ENCODE results near the gene MSI2.

Gene MSI2

DNA sequence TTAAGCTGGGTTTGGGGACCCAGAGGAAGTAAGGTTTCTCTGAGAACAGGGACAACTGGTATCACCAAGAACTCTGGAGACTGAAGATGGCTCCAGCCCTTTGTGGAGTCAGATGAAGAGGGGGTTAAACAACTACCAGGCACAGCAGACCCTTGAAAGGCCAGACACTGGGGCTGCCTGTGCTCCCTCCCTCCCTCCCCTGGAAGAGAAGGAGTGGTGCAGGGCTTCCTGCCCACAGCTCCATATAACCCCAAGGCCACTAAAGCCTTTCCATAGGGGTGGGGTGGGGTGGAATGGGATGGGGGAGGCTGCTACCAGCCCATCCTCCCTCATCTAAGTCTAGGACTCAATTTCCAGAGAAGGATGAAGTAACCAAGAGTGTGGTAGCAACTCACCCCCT lies 422.1 kb downstream of the MSI2 start:
- no peak for DNase-seq

DNA sequence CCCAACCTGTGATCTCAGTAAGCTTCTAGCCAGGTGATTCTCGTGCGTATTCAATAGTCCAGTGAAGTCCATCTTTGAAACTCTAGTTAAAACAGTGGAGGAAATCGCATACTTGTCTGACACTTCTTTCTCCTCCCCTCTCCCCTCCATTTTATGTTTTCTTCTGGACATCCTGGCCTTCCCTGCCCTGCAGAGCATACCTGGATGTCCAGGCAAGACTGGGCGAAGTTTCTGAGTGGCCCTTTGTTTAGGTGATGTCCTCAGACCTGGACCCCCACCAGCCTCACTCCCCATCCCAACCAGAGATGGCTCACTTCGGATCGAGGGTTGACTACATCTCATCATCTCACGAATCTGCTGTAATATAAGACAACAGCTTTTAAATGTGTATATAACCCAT lies 423.0 kb downstream of the MSI2 start:
- DNase-seq: no peak

DNA sequence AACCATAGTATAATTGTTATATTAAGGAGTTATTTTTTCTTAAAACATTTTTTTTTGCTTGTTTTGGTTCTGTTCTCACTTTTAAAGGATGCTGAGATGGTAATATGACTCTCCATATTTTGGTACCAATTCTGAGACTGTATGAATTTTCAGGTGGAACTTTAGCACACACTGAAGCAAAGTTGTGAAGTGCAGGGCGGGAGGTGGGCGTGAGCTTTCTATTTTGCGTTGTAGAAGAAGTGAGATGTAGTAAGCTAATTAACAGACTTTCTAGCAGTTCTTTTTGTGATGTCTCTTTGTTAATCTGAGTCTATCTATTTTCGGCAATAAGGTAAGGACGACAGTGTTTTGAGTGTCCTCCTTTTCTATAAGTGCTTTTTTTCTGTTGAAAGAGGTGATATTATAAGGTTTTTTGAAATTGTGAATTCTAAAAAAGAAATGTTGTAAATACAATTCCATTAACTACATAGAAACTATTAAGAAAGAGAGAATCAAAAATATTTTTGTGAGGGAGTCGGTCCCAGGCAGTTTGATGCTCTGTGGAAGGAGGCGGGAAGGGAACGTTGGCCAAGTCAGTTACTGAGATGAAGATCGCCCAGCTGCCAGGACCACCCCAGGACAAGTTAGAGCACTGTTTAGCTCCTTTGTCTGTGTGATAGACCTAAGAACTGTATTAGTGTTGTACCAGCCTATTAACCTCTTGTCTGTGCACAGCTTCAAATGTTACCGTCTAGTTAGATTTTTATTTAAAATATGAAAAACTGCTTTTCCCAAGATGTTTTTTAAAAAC lies 423.8 kb downstream of the MSI2 start:
- no peak for DNase-seq

DNA sequence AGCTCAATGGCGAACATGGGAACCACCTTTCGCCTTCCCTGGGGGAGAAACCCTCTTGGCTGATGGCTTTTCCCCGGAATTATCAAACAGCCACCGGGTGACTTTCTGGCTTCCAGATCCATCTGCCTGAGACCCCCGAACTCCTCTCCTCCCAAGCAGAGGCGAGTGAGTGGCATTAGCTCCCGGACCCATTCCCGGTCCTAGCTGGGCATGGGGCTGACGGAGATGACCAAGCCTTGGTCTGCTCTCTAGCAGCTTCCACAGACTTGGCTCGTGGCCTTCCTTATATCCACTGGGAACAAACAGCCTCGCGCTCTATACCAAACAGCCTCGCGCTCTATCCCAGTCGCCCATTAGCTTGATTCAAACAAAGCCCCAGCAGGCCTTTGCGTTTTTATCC lies 426.4 kb downstream of the MSI2 start:
- no peak for DNase-seq

DNA sequence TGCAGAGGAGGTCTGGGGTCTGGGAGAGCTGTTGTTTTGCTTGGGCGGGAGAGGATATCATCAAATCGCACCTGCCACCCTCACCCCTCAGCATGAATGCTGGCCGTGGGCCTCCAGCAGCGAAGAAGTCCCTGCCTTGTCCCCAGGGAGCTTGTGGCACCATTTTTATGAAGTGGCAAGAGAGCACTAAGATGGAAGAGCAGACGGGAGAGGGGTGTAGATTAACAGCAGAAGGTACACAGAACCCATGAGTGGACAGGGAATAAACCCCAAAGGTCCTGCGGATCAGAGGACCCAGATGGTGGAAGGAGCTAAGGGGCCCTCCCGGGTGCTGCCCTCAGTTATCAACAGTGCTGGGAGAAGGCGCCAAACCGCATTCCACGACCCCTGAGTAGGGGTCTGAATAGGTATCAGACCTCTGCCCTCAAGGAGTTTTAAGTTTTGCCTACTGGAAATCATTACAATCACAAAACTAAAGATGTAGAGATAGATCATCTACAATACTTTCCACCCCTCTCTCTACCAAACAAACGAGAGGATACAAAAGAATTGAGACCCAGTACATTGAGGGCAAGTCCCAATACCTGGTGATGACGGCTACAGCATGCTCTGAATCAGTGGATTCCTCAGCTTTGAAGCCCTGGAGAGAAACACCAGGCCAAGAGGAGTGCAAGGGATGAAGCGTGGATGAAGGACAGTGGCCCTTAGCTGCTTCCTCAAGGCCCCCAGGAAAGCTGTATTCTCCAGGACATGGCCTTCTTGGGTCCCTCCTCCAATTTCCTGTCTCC lies 428.6 kb downstream of the MSI2 start:
- DNase-seq: no peak

DNA sequence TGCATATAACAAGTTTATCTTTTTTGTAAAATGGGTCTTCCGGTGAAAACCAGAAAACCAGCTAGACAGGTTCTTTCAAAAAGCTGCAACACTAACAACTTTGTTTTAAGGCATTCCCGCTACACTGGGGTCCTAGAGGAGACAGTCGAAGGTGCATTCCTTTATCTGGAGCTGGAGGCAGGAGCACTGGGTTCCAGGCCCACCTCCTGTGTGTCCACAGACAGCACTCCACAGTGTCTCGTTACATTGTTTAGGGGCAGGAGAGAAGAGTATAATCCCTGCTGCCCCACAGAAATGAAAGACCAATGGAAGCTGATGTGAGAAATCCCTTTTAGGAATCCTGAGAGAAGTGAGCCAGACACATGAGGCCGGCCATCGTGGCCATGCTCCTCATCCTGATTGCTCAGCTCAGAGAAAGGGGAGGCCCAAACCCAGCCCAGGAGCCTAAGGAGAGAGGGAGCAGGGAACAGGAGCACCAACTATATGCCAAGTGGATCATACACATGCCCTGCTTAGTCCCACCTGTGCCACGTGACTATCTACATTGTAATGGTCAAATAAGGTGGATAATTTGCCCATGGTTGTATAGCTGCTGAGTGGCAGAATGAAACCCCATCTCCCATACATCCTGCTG lies 429.3 kb downstream of the MSI2 start:
- no peak for DNase-seq

DNA sequence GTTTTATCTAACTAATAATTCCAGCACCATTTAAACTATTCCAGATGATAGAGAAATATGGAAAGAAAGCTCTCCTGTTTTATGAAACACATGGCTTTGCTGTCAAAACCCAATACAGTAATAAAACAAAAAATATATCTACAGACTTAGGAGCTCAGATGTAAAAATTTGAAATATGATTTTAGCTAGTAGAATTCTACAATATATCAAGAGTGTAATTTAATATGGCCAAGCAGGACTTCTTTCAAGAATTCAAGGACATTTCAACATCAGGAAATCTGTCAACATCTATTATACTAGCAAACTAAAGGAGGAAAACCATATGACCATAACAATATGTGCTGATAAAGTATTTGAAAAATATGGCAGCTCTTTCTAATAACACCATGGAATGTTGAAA lies 431.3 kb downstream of the MSI2 start:
- DNase-seq: no peak

DNA sequence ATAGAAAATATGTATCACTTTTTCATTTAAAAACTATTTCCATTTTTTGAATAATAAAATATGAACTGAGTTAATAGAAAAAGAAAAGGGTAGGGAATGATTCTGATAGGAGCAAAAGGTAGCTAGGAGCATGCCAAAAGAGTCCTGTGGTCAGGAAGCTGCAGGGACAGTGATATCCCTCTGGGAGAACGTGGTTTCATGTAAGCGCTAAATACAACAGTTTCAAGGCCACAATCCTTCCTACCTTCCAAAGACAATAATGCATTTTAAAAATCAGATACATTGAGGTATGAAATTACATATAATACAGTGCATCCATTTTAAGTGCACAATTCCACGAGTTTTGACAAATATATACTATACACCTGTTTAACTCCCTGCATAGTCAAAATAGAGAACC lies 432.9 kb downstream of the MSI2 start:
- DNase-seq: no peak

DNA sequence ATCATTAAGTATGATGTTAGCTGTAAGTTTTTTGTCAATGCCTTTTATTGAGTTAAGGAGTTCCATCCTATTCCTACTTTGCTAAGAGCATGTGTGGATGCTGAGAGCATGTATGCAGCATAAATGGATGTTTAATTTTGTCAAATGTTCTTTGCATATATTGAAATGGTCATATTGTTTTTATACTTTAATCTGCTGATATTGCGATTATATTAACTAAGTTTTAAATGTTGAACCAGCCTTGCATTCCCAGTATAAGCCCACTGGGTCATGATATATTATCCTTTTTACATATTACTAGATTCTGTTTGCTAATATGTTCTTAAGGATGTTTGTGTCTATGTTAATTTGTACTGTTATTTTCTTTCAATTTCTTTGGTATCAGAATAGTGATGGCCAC lies 435.6 kb downstream of the MSI2 start:
- DNase-seq: no peak

DNA sequence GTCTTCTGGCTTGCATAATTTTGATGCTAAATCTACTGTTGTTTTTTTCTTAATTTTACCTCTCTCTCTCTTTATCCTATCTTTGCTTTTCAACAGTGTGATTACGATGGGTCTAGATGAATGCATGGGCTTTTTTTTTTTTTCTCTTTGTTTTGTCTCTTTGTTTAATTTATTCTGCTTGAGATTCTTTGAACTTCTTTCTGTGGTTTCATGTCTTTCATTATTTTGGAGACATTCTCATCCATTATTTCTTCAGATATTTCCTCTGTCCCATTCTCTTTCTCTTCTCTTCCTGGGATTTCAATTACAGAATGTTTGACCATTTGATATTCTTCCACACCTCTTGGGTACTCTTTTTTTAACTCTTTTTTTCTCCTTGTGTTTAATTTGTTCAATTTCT lies 436.4 kb downstream of the MSI2 start:
- DNase-seq: no peak

DNA sequence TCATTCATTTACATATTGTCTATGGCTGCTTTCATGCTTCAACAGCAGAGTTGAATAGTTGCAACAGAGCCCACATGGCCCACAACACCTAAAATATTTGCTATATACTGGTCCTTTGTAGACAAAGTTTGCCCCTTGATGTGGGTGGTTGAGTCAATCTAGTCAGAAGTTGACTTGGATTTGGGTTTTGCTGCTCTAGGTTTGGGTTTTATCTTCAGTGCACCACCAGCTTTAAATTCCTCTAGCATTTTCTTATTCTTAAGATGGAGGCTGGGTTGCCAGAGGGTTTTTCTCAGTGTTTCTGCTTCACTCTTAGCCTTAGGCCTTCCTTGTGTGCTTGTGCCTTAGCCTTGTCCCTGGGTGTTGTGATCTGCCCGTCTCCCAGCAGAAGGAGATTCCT lies 437.7 kb downstream of the MSI2 start:
- no peak for DNase-seq

DNA sequence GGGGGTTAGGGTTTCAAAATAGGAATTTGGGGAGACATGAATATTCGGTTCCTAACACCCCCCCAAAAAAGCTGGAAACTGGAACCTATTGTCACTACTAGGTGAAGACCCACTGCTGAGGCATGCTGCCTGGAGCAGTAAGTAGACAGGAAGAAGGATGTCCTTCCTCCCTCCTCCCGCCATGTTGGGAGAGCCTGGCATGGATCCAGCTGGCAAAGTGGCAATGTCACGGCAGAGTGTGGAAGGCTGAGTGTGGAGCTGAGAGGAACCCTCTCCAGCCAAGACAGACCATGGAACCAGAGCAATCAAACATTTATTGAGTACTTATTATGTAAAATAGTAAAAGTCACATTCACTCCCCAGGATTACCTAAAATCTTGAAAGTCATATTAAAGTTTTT lies 439.7 kb downstream of the MSI2 start:
- DNase-seq: no peak

DNA sequence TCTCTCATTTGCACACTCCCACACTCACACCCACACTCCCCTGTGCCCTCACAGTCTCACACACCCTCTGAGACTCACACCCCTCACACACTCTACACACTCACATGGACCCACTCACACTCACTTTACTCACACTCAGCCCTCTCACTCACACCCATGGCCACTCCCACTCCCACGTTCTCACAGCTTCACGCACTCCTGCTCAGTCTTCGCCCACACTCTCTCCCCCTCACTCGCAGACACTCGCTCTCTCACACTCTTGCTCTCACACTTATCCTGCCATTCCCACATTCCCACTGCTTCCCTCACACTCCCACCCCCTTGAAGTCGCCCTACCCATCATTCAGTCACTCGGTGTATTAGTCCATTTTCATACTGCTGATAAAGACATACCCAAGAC lies 440.9 kb downstream of the MSI2 start:
- no peak for DNase-seq

DNA sequence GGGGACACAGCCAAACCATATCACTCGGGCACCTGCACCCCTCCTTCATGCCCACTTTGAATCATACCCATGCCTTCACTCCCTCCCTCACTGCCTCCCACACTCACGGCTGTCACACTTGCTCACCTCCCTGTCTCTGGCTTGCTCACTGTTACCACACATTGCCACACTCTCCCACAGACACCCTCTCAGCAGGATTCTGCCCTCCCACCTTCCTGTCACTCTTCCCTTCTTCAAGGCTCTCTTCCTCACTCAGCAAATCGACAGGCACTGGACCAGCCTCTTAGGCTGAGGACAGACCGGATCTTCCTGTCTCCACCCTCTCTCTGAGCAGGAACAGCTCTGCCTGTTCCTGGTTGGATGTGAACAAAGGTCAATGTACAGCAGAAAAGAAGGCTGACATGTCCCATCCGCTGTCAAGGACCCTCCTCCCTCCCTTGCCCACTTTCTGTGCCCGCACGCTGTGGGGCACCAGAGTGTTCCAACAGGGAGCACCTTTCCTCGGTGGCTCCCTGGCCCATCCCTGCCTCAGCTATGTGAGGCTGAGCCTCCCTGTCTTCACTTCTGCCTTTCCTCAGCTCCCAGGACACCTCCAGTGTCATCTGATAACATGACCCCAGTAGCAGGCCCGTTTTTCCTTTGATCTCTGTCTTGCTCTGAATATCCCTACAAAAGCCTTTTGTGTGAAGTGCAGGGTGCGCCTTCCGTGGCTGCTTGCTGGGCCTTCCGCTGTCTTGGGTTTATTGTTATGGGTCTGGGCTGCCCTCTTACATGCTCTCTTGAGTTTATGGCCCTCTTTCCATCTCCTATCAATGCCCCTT lies 441.8 kb downstream of the MSI2 start:
- DNase-seq: no peak

DNA sequence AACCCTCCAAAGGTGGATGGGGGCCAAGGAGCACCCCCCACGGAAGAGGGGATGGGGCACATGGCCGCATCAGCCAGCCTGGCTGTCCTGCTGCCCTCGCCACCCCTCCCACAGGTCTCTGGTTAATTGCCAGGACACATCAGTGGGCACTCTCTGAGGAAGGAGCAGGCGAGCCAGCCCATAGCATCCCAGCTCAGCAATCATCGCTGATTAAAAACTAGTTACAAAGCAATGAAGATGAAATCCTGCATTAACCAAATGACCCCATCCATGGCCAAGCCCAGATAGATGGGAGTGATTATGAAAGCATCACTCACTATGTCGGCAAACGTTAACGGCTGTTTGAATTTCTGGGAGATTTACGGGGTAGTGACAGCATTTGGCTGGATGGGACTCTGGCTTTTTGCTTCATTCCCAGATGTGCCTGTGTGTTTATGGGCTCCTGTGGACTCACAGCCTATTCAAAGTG lies 443.5 kb downstream of the MSI2 start:
- no peak for DNase-seq

DNA sequence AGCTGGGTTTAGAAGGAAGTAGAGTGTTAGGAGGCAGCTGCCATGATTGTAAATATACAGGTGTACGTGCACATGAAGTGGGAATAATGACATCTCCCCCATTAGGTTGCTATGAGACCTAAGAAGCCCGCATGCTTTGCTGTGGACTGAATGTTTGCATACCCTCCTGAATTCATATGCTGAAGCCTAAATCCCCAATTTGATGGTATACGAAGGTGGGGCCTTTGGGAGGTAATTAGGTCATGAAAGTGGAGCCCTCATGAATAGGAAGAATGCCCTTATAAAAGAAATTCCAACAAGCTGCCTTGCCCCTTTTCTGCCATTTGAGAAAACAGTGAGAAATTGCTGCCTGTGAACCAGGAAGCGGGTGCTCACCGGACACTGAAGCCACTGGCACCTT lies 444.8 kb downstream of the MSI2 start:
- DNase-seq: no peak

DNA sequence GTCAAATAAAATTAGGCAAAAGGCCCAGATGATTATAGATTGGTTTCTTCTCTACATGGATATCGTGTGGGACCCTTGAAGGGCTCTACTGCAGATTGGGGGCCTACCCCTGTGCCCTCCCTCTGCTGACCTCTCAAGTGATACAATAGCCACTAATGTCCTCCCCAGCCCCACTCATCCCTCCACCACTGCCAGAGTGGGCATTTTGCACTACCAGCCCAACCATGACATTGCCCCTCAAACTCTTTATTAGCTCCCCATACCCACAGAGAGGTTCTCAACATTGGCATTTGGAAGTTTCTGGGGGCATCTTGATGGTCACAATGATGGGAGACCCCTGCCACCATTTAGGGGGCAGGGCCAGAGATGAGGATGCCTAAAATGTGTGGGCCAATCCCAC lies 446.9 kb downstream of the MSI2 start:
- no peak for DNase-seq

DNA sequence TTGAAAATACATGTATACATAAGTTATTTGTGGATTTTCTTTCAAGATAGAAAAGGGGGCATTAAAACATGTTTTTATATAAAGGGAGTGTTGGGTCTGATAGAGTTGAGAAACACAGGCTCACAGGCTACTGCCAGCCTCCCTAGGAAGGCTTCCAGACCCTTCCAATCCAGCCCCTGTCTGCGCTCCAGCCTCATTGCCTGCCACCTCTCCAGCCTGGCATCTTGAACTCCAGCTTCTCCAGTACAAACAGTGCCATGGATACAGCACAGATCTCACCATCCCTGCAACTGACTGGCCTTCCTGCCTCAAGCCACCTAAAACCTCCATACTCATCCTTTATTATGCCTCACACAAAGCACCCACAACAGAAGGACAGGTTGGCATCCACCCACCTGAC lies 448.1 kb downstream of the MSI2 start:
- DNase-seq: no peak

DNA sequence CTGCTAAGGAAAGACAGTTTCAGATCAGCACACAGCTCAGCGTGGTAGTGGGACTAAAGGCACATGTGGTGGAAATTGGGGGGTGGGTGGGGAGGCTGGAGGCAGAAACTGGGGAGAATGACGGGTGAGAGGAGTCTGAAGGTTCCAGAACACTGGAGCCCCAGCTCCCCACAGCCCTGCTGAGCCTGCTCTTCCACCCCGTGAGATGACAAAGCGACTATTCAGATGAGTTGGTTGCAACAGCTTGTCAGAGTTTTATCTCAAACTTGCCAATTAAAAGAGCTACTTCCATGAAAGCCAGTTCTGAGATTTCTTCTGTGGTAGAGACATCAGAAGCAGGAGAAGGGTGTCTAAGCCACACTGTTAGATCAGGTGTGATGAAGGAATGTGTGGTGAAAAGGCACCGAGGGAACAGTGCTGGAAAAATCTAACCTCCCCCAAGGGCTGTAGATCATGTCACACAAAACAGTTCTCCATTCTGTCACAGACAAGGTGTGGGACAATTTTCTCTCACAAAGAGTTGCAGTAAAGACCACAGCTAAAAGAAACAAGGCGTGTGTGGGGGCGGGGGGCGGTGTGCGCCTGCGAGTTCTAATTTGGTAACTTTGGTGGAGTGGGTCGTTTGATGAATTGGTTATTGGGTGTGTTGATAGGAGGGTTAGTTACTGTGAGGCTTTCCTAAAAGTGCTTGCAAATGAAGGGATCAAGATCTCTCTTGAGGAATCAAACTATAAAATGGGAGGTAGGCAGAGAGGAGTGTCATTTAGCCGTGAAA lies 449.8 kb downstream of the MSI2 start:
- DNase-seq: no peak

DNA sequence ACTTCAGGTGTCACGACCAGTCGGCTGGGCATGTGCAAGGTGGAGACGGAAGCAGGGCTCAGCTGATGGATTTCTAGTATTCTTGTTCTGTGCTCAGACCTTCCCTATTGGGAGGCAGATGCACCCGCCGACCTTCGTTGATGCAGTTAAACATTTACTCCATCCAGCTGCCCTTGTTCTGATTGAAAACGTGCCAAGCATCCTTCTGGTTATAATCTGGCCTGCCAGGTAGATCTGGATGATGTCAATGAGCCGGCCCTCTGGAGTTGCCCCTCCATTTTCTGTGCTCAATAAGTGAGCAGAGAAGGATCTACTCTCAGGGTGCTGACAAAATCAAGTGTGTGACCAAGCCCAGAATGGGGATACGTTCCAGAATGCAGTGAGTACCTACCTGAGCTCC lies 450.4 kb downstream of the MSI2 start:
- DNase-seq: no peak

DNA sequence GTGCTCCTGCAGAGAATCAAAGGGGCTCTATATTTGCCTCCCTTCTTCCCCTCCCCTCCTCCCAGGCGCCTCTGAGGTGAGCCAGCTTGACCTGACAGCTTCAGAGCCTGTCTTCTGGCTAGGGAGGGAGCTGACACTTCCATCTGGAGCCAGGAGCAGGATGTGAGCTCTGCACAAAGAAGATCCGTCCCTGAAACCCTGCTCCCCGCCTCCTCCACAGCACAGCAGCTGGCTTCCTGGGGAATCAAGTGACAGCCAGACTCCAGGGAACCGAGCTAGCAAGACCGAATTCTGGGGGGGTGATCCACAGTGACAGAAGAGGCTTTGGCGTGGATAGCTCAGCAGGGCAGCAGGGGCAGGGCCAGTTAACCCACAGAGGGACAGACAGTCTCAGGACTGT lies 451.6 kb downstream of the MSI2 start:
- no peak for DNase-seq

DNA sequence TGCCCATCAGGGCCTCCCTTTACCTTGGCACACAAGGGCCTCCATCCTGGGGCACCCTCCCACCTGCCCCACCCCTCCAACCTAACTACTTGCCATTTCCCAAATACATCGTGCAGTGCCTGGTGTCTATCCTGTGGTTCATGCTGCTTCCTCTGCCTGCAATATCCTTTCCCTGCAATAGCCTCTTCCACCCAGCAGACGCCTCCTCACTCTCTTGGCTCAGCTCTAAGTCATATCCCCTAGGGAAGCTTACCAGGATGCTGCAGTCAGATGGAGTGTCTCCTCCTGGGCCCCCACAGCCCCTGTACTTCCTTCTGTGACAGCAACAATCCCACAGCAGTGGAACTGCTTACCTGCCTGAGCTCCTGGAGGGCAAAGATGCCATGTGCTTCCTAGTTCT lies 452.1 kb downstream of the MSI2 start:
- DNase-seq: no peak

Measured in activated CD4-positive, CD25-positive, alpha-beta regulatory T cell treated with anti-CD3 and anti-CD28 coated beads, Interleukin-2, amount 50 U/mL, for 72 hours (primary cell).